HG03175 (cell line): ENCODE measurements around the gene ASAP2.

Source experiments
- ATAC-seq: cut with Tn5 transposase; IDR thresholded peaks from one replicate; pipeline ENCODE4 v1.9.1; 2021; ENCODE audit warnings: mild to moderate bottlenecking, moderate library complexity; ENCODE audit not compliant: unreplicated experiment

Gene ASAP2

GRCh38 chr2:9230051-9230802 is 23.6 kb downstream of the ASAP2 start:
- ATAC-seq: no peak

GRCh38 chr2:9230881-9231280 is 24.3 kb downstream of the ASAP2 start:
- ATAC-seq: no peak

DNA sequence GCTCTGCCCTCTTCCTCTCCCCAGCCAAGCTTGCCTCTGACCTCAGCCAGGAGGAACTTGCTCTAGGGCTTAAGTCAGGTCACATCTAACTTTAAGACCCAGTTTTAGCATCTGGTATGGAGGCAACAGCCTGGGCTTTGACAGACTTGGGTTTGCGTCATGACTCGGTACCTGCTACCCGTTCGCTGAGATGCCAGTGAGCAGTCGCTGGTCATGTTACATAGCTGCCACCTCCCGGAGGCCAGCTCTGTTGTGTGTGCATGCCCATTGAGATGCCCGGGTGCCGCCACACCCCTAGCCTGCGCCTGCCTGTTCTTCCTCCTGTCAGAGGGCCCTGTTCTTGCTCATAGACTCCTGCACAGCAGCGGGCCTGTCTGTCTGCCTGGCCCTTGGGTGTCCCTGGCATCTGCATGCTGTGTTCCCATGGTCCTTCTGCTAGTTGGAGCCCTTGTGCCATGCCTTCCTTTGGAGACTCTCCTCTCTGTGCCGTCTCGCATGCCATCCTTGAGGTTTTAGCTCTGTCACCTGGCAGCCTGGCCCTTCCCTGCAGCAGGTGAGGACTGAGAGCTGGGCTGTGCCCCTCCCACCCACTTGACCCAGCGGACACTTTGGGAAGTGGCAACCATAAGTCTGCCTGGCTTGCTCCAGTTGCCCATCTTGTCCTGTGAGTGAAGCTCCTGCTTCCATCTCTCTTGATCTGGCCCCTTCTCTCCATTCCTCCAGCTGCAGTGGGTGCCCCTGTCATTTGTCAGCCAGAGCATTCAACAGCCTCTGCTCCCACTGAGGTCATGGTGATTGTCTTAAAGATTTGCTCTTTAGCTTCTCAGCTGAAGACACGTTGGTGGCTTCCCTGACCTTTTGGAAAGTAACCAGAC is 24.9 kb downstream of the ASAP2 start:
- ATAC-seq: no peak

DNA sequence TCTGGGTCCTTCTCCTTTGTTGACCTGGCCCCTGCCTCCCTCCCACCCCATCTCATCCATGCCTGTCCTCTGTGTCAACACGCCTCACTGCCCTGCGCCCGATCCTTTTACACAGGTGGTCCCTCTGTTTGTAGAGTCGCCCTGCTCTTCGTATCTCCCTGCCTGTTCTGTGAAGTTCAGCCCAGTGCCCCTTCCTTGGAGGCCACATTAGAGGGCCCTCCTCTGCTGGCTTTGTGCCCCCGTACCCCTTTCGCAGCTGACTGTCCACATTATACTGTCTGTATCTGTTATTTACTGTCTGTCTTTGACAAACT is 25.5 kb downstream of the ASAP2 start:
- no peak for ATAC-seq

DNA sequence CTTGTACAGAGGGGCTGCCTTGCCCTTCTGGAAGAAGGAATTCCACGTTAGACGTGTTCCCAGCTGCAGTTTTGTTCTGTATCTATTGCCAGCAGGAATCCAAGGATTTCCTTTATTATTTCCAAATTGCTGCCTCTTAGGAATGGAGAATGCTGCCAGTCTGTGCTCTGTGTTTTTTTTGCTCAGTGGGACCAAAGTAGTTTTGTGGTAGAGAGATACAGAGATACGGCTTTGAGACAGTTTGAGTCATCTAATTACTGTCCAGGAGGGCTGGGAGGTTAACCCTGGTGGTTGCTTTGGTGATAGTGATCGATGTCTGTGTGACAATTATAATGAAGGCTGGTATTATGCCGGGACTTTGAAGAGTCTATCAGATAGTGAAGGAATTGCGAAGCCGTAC is 26.3 kb downstream of the ASAP2 start:
- no peak for ATAC-seq

DNA sequence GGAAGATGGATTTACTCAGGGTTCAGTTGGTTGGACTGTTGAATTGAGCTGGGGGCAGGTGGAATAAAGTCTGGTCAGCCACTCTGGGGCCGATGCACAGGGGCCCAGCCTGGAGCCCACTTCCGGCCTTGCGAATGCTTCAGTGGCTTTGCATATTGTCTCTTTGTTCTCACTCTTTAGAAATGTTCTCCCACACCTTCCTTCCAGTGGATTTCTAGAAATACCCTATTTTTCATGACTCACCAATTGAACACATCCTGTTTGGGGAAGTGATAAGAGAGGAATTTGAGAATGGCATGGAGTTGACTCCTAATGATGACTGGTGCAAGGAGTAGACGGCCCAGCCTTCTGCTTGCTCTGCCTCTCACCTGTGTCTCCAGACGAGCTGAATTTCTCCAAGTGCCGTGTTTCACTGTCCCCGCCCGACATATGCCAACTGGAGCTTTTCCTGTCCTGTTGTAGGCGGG is 28.1 kb downstream of the ASAP2 start:
- no peak for ATAC-seq

- no peak for ATAC-seq
These were observed 28.8 kb downstream of the ASAP2 start for GRCh38 chr2:9235147-9236044.

- ATAC-seq: no peak
These were observed 29.4 kb downstream of the ASAP2 start for GRCh38 chr2:9236045-9236344.

GRCh38 chr2:9236867-9237266 is 30.3 kb downstream of the ASAP2 start:
- no peak for ATAC-seq

DNA sequence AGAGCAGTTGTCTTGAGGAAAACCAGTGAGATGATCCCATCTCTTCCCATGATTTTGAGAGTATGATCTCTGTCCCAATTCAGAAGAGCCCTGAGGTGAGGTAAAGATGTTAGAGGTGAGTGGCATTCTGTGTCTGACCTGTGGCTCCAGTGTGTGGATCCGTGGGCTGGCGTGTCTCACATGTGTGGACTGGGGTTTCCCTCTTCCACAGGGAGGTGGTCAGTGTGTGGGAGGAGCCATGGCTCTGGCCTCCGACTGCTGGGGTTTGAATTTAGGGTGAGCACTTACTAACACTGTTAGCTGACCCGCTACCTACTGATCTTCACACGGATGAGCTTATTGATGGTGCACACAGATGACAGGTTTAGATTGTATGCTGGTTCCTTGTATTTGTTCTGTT is 31.2 kb downstream of the ASAP2 start:
- no peak for ATAC-seq

DNA sequence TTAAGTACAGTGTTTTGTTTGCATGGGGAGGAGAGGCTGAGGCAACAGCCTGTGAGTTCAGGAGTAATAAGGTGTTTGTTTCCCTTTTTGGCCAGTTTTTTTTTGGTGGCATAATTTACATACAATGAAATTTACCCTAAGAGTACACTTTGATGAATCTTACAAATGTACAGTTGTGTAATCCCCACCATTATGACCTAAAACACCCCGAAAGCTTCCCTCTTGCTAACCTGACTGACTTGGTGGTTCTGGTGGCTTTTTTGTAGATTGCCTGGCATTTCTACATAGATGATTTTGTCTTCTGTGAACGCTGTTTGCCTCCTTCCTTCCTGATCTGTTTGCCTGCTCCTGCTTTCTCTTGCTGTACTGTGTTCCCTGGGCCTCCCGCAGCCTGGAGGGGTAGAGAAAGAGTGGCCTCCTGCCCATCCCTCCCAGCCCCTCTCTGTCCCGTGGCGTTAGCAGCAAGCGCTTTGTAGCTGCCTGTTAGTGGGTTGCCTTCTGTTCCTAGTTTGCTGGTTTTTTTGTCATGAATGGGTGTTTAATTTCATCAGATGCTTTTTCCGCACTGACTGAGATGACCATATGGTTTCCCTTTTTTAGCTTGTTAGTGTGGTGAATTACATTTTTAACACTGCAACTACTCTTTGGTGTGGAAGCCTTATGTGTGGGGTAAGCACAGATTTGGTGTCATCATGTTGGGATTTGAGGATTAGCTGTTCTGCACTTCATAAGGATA is 32.1 kb downstream of the ASAP2 start:
- ATAC-seq: no peak

GRCh38 chr2:9239616-9240015 is 33.0 kb downstream of the ASAP2 start:
- ATAC-seq: no peak

- ATAC-seq: no peak
These were observed 34.1 kb downstream of the ASAP2 start for GRCh38 chr2:9240745-9241144.

DNA sequence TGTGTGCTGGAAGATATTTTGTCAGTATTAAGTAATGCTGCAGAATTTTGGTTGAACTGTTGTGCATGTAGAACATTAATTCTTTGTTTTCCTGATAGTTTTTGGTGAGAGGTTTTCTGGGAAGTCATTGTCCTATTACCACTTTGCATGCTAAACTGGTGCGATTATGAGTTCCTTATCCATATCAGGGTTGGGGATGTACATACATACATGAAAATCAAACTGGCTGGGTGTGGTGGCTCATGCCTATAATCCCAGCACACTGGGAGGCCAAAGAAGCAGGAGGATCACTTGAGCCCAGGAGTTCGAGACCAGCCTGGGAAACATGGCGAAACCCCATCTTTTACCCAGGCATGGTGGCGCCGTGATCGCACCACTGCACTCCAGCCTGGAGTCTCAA is 34.6 kb downstream of the ASAP2 start:
- ATAC-seq: no peak

DNA sequence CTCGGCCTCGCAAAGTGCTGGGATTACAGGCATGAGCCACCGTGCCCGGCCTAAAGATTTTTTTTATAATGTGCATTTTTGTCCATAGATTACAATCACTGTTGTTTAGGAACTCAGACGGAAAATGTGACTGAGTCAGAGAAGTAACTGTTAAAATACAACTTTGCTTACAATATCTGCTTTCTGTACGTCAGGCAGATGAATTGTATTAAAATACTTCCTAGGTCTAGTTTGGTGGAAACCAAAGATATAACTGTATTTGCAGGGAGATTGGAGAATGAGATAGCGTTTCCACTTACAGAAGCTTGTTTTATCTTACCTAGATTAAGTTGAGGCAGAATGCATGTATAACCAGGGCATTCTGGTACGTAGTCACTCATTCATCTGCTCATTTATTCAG is 36.7 kb downstream of the ASAP2 start:
- no peak for ATAC-seq

DNA sequence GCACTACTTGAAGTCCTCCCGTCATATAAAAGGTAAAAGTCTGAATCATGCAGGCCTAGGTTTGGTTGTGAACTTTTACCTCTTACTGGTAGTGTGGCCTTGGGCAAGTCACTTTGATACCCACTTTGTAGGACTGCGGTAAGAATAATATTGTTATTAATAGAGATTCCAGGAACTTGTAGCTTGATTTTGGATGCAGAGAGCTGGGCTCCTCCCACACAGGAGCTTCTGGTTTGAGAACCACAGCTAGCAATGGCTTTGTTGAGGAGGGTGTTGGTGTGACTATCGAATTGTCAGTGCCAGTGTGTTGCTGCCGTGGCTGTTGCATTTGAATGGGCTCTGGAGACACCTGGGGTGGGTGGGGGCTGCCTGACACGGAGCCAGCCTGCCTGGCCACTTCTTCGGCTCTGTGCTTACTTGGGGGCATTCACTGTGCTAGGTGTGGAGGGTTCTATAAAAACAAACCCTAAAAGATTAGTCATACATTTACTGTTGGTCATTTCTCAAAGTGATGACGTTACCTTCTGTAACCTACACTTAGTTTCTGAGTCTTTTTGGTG is 38.5 kb downstream of the ASAP2 start:
- no peak for ATAC-seq

GRCh38 chr2:9247177-9247576 is 40.6 kb downstream of the ASAP2 start:
- ATAC-seq: no peak

GRCh38 chr2:9247786-9248185 is 41.2 kb downstream of the ASAP2 start:
- no peak for ATAC-seq

GRCh38 chr2:9248363-9248762 is 41.8 kb downstream of the ASAP2 start:
- no peak for ATAC-seq

DNA sequence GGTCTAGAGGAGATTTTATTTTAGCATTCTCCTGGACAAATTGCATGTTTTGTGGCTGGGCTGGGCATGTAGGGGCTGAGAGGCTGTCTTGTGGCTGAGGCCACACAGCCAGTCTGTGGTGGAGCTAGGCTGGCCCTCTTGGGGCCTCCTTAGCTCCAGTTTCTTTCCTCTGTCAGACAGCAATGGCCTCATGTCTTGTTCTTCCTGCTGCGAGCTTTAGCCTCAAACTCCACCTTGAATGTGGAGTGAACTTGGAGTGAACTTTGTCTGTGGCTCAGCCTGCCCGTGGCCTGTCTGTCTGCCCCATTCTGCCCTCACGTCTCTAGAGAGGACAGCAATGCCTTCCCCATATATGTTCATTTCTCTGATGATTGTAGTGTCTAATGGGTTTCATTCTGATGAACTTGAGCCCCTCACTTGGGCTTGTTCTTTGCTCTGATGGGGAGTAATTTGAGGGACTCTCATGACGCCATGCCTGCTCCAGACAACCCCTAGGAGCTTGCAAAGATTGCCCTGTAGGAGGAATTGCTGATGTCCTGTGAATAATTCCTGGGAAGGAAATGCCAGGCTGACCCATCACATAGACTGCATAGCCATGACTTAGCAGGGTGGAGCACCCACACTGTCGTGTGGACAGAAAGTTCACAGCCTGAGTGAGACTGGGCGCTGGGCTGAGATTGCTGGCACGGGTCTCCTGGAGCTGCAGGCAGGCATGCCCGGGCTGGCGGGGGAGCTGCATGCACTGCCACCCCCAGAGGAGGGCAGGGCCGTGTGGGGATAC is 42.6 kb downstream of the ASAP2 start:
- no peak for ATAC-seq
